ENCODE data around the gene LIN54. TPM values are rescaled to one million over a fixed set of nuclear protein-coding genes. Genes with fewer than 3 reads are reported as not detected.

Gene LIN54
- total and polyA plus RNA-seq, 2 of the 13 experiments (the other 11 are each of a cell fraction or from before 2014, with no cell fraction given), result 25.2 to 32.9 TPM

- TF ChIP-seq MTF1 (CRISPR knock-in tag; IDR thresholded peaks at IDR 0.05) (peak; percentile 28; the same call in 1 of the 2 replicates), NR2C2 (CRISPR knock-in tag; IDR thresholded peaks at IDR 0.05; ENCODE audit: borderline replicate concordance) (peak; percentile 90), PCBP1 (IDR thresholded peaks at IDR 0.05; ENCODE audit: borderline replicate concordance, low read depth, low read length) (no peak), IKZF5 (CRISPR knock-in tag; IDR thresholded peaks at IDR 0.05) (peak; percentile 86), ZBTB10 (CRISPR knock-in tag; IDR thresholded peaks at IDR 0.05; ENCODE audit: borderline replicate concordance) (peak; percentile 72; the same call in 1 of the 2 replicates), CEBPG (CRISPR knock-in tag; IDR thresholded peaks at IDR 0.05) (no peak), ASH2L (IDR thresholded peaks at IDR 0.05; ENCODE audit: insufficient read length, low read depth, low read length) (peak; percentile 97), ZNF180 (CRISPR knock-in tag; IDR thresholded peaks at IDR 0.05; ENCODE audit: borderline replicate concordance, low read depth) (no peak), HMGXB4 (CRISPR knock-in tag; IDR thresholded peaks at IDR 0.05; ENCODE audit: borderline replicate concordance in 1 of 2, low read depth in 1 of 2) (peak; percentile 64 to 89; a peak in 3 of 4 replicates), ZBTB1 (CRISPR knock-in tag; IDR thresholded peaks at IDR 0.05; ENCODE audit: borderline replicate concordance) (no peak), IRF2 (CRISPR knock-in tag; IDR thresholded peaks at IDR 0.05) (peak; percentile 60), ZBTB7B (CRISPR knock-in tag; IDR thresholded peaks at IDR 0.05) (no peak; the same call in 1 of the 2 replicates), ZFY (CRISPR knock-in tag; IDR thresholded peaks at IDR 0.05) (peak; percentile 92), SAFB2 (CRISPR knock-in tag; IDR thresholded peaks at IDR 0.05; ENCODE audit: borderline replicate concordance, low read depth) (peak; percentile 92; the same call in 1 of the 2 replicates), ZNF776 (CRISPR knock-in tag; IDR thresholded peaks at IDR 0.05) (no peak; the same call in 1 of the 2 replicates), NRL (CRISPR knock-in tag; IDR thresholded peaks at IDR 0.05; ENCODE audit: borderline replicate concordance) (peak; percentile 86), PRDM4 (CRISPR knock-in tag; IDR thresholded peaks at IDR 0.05; ENCODE audit: borderline replicate concordance) (no peak)
- TF ChIP-seq, protein P1, sequence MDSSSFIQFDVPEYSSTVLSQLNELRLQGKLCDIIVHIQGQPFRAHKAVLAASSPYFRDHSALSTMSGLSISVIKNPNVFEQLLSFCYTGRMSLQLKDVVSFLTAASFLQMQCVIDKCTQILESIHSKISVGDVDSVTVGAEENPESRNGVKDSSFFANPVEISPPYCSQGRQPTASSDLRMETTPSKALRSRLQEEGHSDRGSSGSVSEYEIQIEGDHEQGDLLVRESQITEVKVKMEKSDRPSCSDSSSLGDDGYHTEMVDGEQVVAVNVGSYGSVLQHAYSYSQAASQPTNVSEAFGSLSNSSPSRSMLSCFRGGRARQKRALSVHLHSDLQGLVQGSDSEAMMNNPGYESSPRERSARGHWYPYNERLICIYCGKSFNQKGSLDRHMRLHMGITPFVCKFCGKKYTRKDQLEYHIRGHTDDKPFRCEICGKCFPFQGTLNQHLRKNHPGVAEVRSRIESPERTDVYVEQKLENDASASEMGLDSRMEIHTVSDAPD (CRISPR knock-in tag; IDR thresholded peaks at IDR 0.05), result 0 out of 2 replicates have a peak, but pooled peaks have one; percentile 14
Observed at GRCh38 chr4:82900411-82901182, 110.0 kb downstream of the LIN54 start, which contains the start of gene THAP9 (continued).
